ENCODE results near the gene IL2RA. TPM values are rescaled to one million over a fixed set of nuclear protein-coding genes. Genes with fewer than 3 reads are reported as not detected.

IL2RA gene
- polyA plus RNA-seq, 1 donor (not counting 4 experiments of a cell fraction or from before 2014, with no cell fraction given), result not detected

DNA sequence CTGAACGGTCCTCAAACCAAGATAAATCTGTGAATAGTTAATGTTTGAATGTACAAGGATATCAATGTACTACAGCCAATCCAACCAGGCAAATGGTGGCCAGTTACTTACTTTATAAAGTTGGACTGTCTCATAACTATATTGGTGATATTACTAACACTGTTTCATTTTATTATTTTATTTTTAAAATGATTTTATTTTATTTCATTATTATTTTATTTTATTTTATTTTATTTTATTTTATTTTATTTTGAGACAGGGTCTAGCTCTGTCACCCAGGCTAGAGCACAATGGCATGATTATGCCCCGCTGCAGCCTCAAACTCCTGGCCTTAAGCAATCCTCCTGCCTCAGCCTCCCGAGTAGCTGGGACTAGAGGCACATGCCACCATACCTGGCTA lies 91.6 kb downstream of the IL2RA start:
- Histone ChIP-seq H3K4me2 (ENCODE audit: control insufficient read depth, extremely low read depth, insufficient read depth, low read depth, low read length) (no peak overlapping the region), H3K9me3 (ENCODE audit: control insufficient read depth, low read depth, low read length) (no peaks in the 10 kb centered on the region), H3K36me3 (ENCODE audit: control insufficient read depth in 2 of 2, extremely low read depth in 1 of 2, insufficient read depth in 2 of 2, low read length in 2 of 2) (no peaks in the 10 kb centered on the region), H3K27ac (ENCODE audit: control insufficient read depth, insufficient read depth, low read length) (no peak overlapping the region), H3K9me1 (ENCODE audit: control insufficient read depth, extremely low read depth, insufficient read depth, low read length) (no peaks in the 10 kb centered on the region), H3K4me3 (ENCODE audit: control insufficient read depth in 2 of 3, extremely low read depth in 1 of 3, insufficient read depth in 2 of 3, low read depth in 1 of 3, low read length in 3 of 3) (no peak overlapping the region), H3K27me3 (ENCODE audit: control insufficient read depth, extremely low read depth, insufficient read depth, low read length) (no peaks in the 10 kb centered on the region), H3K4me1 (ENCODE audit: control insufficient read depth, extremely low read depth, insufficient read depth, low read length) (peaks cover 8% of the 10 kb centered on the region), H4K20me1 (ENCODE audit: control insufficient read depth, extremely low read depth, insufficient read depth, low read length) (no peaks in the 10 kb centered on the region), H3K79me2 (ENCODE audit: control insufficient read depth, insufficient read depth, low read length) (no peaks in the 10 kb centered on the region), H3K9ac (ENCODE audit: control insufficient read depth, extremely low read depth, insufficient read depth, low read length) (no peak overlapping the region), H2AFZ (ENCODE audit: control insufficient read depth, low read length) (no peak overlapping the region)
- dilution Hi-C loops (cut with MboI; ENCODE audit: extremely low pct_ligation_motif_present, low sequenced_read_pairs), result loop anchor here (25.0 kb wide), 1 partner anchor 117 kb away; the partner anchor contains the start of gene RBM17
- FAIRE-seq (no peak), DNase-seq (ENCODE audit: low read depth, low spot score) (no peak)
- no peak for TF ChIP-seq EZH2 (IDR thresholded peaks at IDR 0.05; ENCODE audit: low read length)

DNA sequence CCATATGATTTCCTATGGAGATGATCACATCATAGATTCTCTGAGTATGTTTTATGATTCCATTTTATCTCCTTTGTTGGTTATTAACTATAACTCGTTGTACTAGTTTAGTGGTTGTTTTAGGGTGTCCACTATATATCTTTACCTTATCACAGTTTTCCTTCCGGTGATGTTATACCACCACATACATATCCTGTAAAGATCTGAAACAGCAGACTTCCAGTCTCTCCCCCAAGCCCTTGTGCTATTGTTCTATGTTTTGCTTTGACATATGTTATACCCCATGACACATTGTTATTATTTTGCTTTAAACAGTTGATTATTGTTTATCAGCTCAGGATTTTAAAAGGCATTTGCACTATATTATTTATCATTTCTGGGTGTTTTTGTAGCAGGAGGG lies 92.1 kb downstream of the IL2RA start:
- H3K4me2 ChIP-seq (ENCODE audit: control insufficient read depth, extremely low read depth, insufficient read depth, low read depth, low read length), result no peak overlapping the region
- no peak for FAIRE-seq
- H3K27me3 ChIP-seq (ENCODE audit: control insufficient read depth, extremely low read depth, insufficient read depth, low read length), result no peaks in the 10 kb centered on the region
- H3K9ac ChIP-seq (ENCODE audit: control insufficient read depth, extremely low read depth, insufficient read depth, low read length), result no peak overlapping the region
- no peak for TF ChIP-seq EZH2 (IDR thresholded peaks at IDR 0.05; ENCODE audit: low read length)
- DNase-seq (ENCODE audit: low read depth, low spot score), result no peak
- H3K79me2 ChIP-seq (ENCODE audit: control insufficient read depth, insufficient read depth, low read length), result no peaks in the 10 kb centered on the region
- H3K9me1 ChIP-seq (ENCODE audit: control insufficient read depth, extremely low read depth, insufficient read depth, low read length), result no peaks in the 10 kb centered on the region
- no peaks in the 10 kb centered on the region for H3K36me3 ChIP-seq (ENCODE audit: control insufficient read depth in 2 of 2, extremely low read depth in 1 of 2, insufficient read depth in 2 of 2, low read length in 2 of 2)
- H3K27ac ChIP-seq (ENCODE audit: control insufficient read depth, insufficient read depth, low read length), result no peak overlapping the region
- H4K20me1 ChIP-seq (ENCODE audit: control insufficient read depth, extremely low read depth, insufficient read depth, low read length), result no peaks in the 10 kb centered on the region
- H3K9me3 ChIP-seq (ENCODE audit: control insufficient read depth, low read depth, low read length), result no peaks in the 10 kb centered on the region
- dilution Hi-C loops (cut with MboI; ENCODE audit: extremely low pct_ligation_motif_present, low sequenced_read_pairs), result loop anchor here (25.0 kb wide), 1 partner anchor 117 kb away; the partner anchor contains the start of gene RBM17
- no peak overlapping the region for H2AFZ ChIP-seq (ENCODE audit: control insufficient read depth, low read length)
- H3K4me3 ChIP-seq (ENCODE audit: control insufficient read depth in 2 of 3, extremely low read depth in 1 of 3, insufficient read depth in 2 of 3, low read depth in 1 of 3, low read length in 3 of 3), result no peak overlapping the region
- peaks cover 8% of the 10 kb centered on the region for H3K4me1 ChIP-seq (ENCODE audit: control insufficient read depth, extremely low read depth, insufficient read depth, low read length)

DNA sequence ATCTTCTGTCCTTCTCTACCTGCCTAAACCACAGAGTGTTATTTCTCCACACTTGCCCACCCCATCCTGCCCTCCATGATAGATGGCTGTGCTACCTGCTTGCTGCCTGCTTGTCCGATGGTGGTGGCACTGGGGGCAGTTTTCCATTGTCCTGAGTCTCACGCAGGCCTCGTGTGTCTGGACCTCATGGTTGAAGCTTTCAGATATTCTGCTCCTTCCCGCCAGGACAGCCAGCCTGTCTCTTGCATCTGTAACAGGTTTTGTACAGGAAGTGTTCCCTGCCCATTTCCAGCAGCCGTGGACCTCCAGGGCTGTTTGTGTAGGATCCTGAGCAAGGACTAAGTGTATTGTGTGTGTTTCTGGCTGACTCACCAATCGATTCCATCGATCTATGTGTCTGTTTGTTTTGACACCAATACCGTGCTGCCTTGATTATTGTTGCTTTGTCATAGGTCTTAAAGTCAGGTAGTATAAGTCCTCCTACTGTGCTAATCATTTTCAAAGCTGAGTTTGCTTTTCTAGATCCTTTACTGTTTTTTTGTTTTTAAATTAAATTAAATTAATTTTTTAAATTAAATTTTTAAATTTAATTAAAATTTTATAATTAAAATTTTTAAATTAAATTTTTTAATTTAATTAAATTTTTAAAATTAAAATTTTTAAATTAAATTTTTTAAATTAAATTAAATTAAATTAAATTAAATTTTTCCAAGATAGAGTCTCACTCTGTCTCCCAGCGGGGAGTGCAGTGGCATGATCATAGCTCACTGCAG lies 93.3 kb downstream of the IL2RA start:
- Histone ChIP-seq H3K36me3 (ENCODE audit: control insufficient read depth in 2 of 2, extremely low read depth in 1 of 2, insufficient read depth in 2 of 2, low read length in 2 of 2) (no peaks in the 10 kb centered on the region), H3K27ac (ENCODE audit: control insufficient read depth, insufficient read depth, low read length) (no peak overlapping the region), H3K4me2 (ENCODE audit: control insufficient read depth, extremely low read depth, insufficient read depth, low read depth, low read length) (no peak overlapping the region), H3K27me3 (ENCODE audit: control insufficient read depth, extremely low read depth, insufficient read depth, low read length) (no peaks in the 10 kb centered on the region), H3K9me1 (ENCODE audit: control insufficient read depth, extremely low read depth, insufficient read depth, low read length) (no peaks in the 10 kb centered on the region), H3K9me3 (ENCODE audit: control insufficient read depth, low read depth, low read length) (no peaks in the 10 kb centered on the region), H4K20me1 (ENCODE audit: control insufficient read depth, extremely low read depth, insufficient read depth, low read length) (no peaks in the 10 kb centered on the region), H3K4me3 (ENCODE audit: control insufficient read depth in 2 of 3, extremely low read depth in 1 of 3, insufficient read depth in 2 of 3, low read depth in 1 of 3, low read length in 3 of 3) (no peak overlapping the region), H2AFZ (ENCODE audit: control insufficient read depth, low read length) (no peak overlapping the region), H3K4me1 (ENCODE audit: control insufficient read depth, extremely low read depth, insufficient read depth, low read length) (peaks cover 8% of the 10 kb centered on the region), H3K9ac (ENCODE audit: control insufficient read depth, extremely low read depth, insufficient read depth, low read length) (no peak overlapping the region), H3K79me2 (ENCODE audit: control insufficient read depth, insufficient read depth, low read length) (no peaks in the 10 kb centered on the region)
- FAIRE-seq, result no peak
- dilution Hi-C loops (cut with MboI; ENCODE audit: extremely low pct_ligation_motif_present, low sequenced_read_pairs), result loop anchor here (25.0 kb wide), 1 partner anchor 118 kb away; the partner anchor contains the start of gene RBM17
- no peak for DNase-seq (ENCODE audit: low read depth, low spot score)
- TF ChIP-seq, protein P1, sequence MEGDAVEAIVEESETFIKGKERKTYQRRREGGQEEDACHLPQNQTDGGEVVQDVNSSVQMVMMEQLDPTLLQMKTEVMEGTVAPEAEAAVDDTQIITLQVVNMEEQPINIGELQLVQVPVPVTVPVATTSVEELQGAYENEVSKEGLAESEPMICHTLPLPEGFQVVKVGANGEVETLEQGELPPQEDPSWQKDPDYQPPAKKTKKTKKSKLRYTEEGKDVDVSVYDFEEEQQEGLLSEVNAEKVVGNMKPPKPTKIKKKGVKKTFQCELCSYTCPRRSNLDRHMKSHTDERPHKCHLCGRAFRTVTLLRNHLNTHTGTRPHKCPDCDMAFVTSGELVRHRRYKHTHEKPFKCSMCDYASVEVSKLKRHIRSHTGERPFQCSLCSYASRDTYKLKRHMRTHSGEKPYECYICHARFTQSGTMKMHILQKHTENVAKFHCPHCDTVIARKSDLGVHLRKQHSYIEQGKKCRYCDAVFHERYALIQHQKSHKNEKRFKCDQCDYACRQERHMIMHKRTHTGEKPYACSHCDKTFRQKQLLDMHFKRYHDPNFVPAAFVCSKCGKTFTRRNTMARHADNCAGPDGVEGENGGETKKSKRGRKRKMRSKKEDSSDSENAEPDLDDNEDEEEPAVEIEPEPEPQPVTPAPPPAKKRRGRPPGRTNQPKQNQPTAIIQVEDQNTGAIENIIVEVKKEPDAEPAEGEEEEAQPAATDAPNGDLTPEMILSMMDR (optimal IDR thresholded peaks at IDR 0.05 in 1 of 3, IDR thresholded peaks at IDR 0.05 in 1 of 3, conservative IDR thresholded peaks at IDR 0.05 in 1 of 3; ENCODE audit: extremely low read depth in 1 of 3, insufficient read depth in 2 of 3, low read length in 3 of 3), result no peak
- no peak for TF ChIP-seq EZH2 (IDR thresholded peaks at IDR 0.05; ENCODE audit: low read length)
